ENCODE measurements around the gene TXNDC8. TPM values are rescaled to one million over a fixed set of nuclear protein-coding genes. Genes with fewer than 3 reads are reported as not detected.

Gene TXNDC8
- total RNA-seq, 1 donor from 2014 or later, result not detected

DNA sequence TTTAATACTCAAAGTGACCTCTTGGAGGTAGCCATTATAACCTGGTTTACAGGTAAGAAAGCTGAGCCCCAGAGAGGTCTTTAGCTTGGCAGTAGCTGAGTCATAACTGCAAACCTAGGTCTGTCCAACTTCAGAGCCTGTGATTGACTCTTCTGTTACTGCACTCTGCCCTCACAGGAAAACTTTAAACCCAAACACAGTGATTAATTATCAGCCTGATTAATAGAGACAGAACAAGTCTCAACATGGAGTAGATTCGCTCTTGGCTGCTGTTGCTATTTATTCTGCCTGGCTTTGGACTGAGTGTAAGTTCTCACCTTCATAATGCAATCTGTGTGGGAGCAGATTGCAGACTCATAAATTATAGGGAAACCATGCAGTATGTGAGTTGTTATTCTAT is 53.9 kb downstream of the TXNDC8 start:
- Mint-ChIP-seq H3K4me1 (no peaks in the 10 kb centered on the region), H3K9me3 (peaks cover 2% of the 10 kb centered on the region), H3K4me3 (no peak overlapping the region), H3K27me3 (peaks cover 8% of the 10 kb centered on the region), H3K27ac (no peak overlapping the region), H3K36me3 (ENCODE audit: low read depth) (no peaks in the 10 kb centered on the region)
- DNase-seq (no peak), ATAC-seq (ENCODE audit: low read depth) (no peak)
- ChIA-PET CTCF (no interaction called here), POLR2A (no interaction called here)
- intact Hi-C loops (cut with micrococcal nuclease), result no loop called here
- TF ChIP-seq, protein P1, sequence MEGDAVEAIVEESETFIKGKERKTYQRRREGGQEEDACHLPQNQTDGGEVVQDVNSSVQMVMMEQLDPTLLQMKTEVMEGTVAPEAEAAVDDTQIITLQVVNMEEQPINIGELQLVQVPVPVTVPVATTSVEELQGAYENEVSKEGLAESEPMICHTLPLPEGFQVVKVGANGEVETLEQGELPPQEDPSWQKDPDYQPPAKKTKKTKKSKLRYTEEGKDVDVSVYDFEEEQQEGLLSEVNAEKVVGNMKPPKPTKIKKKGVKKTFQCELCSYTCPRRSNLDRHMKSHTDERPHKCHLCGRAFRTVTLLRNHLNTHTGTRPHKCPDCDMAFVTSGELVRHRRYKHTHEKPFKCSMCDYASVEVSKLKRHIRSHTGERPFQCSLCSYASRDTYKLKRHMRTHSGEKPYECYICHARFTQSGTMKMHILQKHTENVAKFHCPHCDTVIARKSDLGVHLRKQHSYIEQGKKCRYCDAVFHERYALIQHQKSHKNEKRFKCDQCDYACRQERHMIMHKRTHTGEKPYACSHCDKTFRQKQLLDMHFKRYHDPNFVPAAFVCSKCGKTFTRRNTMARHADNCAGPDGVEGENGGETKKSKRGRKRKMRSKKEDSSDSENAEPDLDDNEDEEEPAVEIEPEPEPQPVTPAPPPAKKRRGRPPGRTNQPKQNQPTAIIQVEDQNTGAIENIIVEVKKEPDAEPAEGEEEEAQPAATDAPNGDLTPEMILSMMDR (IDR thresholded peaks at IDR 0.05), result no peak

DNA sequence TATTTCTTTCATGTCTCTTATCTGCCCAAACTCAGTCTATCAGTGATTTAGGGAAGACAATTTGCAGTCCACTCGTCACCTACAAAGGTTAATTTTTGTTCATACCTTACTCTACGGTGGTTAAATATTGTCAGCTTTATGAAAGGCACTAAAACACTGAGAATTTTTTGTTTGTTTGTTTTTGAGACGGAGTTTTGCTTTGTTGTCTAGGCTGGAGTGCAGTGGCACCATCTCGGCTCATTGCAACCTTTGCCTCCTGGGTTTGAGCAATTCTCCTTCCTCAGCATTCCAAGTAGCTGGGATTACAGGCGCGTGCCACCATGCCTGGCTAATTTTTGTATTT is 55.0 kb downstream of the TXNDC8 start:
- CTCF ChIA-PET, result no interaction called here
- Mint-ChIP-seq H3K4me1 (no peaks in the 10 kb centered on the region), H3K4me3 (no peak overlapping the region), H3K36me3 (ENCODE audit: low read depth) (no peaks in the 10 kb centered on the region), H3K27ac (no peak overlapping the region), H3K27me3 (peaks cover 8% of the 10 kb centered on the region), H3K9me3 (peaks cover 2% of the 10 kb centered on the region)
- POLR2A ChIA-PET, result no interaction called here
- intact Hi-C loops (cut with micrococcal nuclease), result no loop called here
- no peak for DNase-seq
- no peak for ATAC-seq (ENCODE audit: low read depth)
- TF ChIP-seq, protein P1 (IDR thresholded peaks at IDR 0.05), result no peak

DNA sequence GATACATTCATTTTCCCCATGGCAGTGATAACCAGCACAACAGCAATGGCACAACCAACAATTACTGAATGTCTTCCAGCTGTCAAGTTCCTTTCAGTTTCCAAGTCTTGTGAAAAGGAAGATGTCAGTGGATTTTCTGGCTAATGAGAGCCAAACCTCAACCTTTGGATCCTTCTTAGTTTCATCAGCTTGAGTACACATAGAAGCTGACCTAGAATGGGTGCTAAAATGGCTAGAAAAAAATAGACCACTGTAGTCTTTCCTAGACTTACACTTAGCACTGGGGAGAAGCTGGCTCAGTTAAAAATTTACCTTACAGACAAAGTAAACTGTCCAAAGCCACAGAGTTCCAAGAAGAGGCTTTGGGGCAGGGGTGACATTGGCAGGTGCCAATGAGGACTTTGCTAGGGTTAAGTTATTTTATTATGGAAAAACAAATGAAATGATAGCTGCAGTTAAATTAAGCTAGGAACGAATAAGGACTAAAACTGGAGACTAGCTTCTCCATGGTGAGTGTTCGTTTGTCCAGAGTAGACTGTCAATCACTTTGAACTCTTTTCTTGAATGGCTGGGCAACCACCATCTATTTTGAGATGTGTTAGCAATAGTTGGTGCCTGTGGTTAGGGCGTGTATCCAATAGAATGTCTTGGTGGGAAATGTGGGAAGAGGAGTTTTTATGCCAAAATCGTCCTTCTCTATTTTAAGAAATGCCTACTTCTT is 55.5 kb downstream of the TXNDC8 start:
- Mint-ChIP-seq H3K27ac (no peak overlapping the region), H3K36me3 (ENCODE audit: low read depth) (no peaks in the 10 kb centered on the region), H3K27me3 (peaks cover 8% of the 10 kb centered on the region), H3K4me1 (no peaks in the 10 kb centered on the region), H3K9me3 (peaks cover 2% of the 10 kb centered on the region), H3K4me3 (no peak overlapping the region)
- intact Hi-C loops (cut with micrococcal nuclease), result no loop called here
- ChIA-PET CTCF (interaction anchor here (0.6 kb wide), 1 partner anchor 379 kb away, joined by 4 read pairs; no protein-coding TSS in a partner anchor), POLR2A (no interaction called here)
- TF ChIP-seq, protein P1 (IDR thresholded peaks at IDR 0.05), result no peak
- no peak for ATAC-seq (ENCODE audit: low read depth)
- DNase-seq, result no peak

DNA sequence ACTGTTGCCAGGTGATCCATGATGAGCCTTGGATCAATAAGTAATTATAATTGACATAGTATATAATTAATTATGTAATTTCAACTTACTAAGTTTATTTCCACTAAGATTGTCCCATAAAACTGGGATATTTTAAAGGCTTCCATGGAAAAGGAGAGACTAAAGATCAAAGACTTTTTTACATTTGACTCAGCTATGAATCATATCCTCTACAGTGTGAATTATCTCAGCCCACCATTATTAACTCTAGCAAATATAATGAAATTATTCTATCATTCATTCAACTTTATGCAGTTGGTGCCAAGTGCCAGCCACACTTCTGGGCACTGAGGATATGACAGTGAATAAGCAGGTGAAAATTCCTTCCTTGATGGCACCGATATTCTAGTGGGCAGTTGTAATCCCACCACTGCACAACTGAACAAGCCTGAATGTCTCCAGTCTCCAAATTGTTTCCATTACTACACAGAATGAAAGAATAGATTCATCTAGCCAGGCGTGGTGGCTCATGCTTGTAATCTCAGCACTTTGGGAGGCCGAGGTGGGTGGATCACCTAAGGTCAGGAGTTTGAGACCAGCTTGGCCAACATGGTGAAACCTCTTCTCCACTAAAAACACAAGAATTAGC is 59.5 kb downstream of the TXNDC8 start:
- intact Hi-C loops (cut with micrococcal nuclease), result no loop called here
- Mint-ChIP-seq H3K27ac (no peak overlapping the region), H3K36me3 (ENCODE audit: low read depth) (no peaks in the 10 kb centered on the region), H3K9me3 (no peaks in the 10 kb centered on the region), H3K4me3 (no peak overlapping the region), H3K4me1 (no peaks in the 10 kb centered on the region), H3K27me3 (peaks cover 2% of the 10 kb centered on the region)
- POLR2A ChIA-PET, result no interaction called here
- ATAC-seq (ENCODE audit: low read depth) (no peak), DNase-seq (no peak)
- TF ChIP-seq, protein P1 (IDR thresholded peaks at IDR 0.05), result no peak
- CTCF ChIA-PET, result no interaction called here

DNA sequence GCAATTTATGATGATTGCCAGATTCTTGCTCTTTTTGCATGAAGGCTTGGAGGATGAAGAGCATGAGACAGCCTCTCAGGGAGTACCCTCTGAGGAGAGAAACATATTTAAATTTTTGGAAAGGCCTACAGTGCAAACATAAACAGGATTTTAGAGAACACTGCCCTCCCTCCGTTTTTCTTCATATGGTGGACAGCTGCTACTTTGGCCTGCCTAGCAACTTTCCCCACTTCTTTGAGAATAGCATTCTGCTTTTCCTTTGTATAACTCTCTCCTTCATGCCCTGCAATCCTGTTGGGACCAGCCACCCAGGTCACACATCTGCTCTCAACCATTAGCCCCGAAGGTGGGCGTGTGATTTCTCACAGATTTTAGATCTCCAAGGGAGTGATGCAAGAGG is 60.9 kb downstream of the TXNDC8 start:
- no peak overlapping the region for H3K4me3 Mint-ChIP-seq
- ChIA-PET POLR2A (no interaction called here), CTCF (no interaction called here)
- no peak for DNase-seq
- no peaks in the 10 kb centered on the region for H3K9me3 Mint-ChIP-seq
- no peaks in the 10 kb centered on the region for H3K4me1 Mint-ChIP-seq
- H3K27ac Mint-ChIP-seq, result no peak overlapping the region
- TF ChIP-seq, protein P1 (IDR thresholded peaks at IDR 0.05), result no peak
- intact Hi-C loops (cut with micrococcal nuclease), result no loop called here
- peaks cover 2% of the 10 kb centered on the region for H3K27me3 Mint-ChIP-seq
- ATAC-seq (ENCODE audit: low read depth), result no peak
- H3K36me3 Mint-ChIP-seq (ENCODE audit: low read depth), result no peaks in the 10 kb centered on the region

All from activated B cell treated with CpG ODN at 0.5 μM for 24 hours (primary cell).